ENCODE results near the gene CCM2L.

CCM2L gene

DNA sequence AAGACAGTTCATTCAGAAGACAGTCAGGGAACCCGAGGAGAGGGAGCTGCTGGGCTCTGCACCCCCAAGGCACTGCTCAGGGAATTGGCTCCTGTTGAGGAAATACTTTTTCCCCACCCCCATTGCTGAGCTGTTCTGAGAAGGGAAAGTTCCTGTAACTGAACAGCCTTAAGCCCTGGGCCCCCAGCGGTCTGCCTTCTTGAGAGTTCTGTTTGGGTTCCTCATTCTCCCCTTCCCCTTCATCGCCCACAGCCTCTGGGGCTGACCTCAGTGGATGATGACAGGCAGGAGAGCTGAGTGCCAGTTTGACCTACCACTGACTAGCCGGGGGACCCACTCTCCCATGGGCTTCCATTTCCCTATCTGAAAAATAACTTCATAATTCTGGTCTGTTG is 52.5 kb downstream of the CCM2L start:
- DNase-seq = no peak

GRCh38 chr20:32063695-32064094 is 53.5 kb downstream of the CCM2L start:
- no peak for DNase-seq

GRCh38 chr20:32064667-32065066 is 54.4 kb downstream of the CCM2L start:
- DNase-seq = peak; percentile 81

DNA sequence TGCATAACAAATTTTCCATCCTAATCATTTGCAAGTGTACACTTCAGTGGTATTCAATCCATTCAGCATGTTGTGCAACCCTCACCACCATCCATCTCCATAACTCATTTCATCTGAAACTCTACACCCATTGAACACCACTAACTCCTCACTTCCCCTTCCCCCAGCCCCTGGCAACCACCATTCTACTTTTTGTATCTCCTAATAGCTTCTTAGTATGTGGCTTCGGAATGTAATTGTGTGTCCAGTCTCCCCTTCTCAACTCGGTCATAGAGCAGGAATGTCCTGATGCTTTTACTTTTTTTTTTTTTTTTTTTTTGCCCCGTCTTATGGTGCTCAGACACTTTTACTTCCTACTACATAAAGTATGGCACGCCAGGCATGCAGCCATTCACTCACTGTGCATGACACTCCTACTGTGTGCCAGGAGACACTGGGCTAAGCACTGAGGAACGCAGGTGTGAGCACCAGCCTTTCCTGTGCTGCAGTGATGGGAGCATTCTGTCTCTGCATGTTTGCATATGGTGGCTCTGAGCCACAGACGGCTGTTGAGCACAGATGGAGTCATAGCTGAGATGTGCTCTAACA is 57.1 kb downstream of the CCM2L start:
- DNase-seq = no peak

GRCh38 chr20:32068174-32068573 is 57.9 kb downstream of the CCM2L start:
- DNase-seq = no peak

- DNase-seq = peak; percentile 33
These were observed 59.5 kb downstream of the CCM2L start for GRCh38 chr20:32069711-32070110.

DNA sequence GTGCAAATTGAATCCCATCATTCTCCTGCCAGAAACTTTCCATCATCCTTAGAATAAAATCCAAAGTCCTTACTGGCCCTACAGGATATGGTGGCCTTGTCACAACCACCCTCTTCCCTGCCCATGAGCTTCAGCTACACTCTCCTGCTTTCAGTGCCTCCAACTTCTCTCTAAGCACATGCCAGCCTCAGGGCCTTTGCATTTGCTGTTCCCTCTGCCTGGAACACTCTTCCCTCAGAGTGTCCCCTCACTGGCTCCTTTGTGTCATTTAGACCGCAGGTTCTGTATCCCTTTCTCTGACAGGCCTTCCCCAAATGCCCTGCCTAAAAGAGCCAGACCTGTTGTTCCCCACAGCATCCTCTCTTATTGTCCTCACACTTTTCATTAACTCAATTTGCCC is 60.0 kb downstream of the CCM2L start:
- no peak for DNase-seq

DNA sequence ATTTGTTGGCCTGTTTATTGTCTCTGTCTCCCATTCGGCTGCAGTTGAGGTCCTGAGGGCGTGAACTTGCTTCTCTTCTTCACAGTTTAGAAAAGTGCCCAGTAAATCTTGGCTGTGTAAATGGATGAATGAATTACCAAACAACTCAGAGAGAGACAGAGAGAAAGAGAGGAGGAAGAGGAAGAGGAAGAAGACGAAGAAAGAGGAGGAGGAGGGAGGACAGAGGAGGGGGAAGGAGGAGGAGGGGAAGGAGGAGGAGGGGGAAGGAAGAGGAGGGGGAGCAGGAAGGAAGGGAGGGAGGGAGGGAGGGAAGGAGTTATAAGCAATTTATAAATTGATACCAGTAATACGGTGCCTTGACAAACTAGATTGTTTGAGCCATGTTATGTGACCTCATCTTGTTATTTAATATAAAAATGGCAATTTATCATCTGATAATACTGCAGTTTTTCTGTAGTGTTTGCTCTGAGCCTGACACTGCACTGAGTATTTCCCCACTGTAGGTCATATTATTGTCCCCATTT is 60.5 kb downstream of the CCM2L start:
- DNase-seq = no peak

DNA sequence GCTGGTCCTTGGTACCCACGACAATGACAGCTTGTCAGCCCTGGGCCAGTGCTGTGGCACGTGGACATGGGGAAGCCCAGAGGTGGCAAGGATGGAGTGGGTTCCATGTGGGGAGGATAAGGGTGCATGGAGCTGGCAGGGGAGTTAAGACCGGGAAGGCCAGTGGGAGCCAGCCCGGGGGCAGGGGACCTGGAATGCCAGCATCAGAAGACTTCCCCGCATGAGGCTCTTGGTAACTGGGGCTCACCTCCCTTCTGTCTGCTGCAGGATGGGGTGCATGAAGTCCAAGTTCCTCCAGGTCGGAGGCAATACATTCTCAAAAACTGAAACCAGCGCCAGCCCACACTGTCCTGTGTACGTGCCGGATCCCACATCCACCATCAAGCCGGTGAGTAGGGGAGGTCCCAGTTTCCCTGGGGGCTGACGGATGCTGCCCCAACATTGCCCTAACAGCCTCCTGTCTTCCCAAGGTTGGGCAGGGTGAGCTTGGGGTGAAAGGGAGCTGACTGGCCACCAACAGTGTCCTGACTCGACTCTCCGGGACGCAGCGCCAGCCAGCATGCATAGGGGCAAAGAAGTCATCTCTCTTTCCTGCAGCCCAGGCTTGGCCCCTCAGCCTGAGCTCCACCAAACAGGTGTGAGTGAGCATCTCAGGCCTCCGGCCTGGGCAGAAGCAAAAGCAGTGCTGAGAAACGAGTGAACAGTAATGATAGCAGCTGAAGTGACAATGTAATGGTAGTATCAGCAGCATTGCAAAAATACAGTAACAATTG is 61.3 kb downstream of the CCM2L start:
- DNase-seq = no peak

- DNase-seq = no peak
These were observed 62.0 kb downstream of the CCM2L start for GRCh38 chr20:32072168-32072750.

- DNase-seq = no peak
These were observed 65.3 kb downstream of the CCM2L start for GRCh38 chr20:32075534-32075933.

GRCh38 chr20:32077190-32077589 is 67.0 kb downstream of the CCM2L start:
- no peak for DNase-seq

DNA sequence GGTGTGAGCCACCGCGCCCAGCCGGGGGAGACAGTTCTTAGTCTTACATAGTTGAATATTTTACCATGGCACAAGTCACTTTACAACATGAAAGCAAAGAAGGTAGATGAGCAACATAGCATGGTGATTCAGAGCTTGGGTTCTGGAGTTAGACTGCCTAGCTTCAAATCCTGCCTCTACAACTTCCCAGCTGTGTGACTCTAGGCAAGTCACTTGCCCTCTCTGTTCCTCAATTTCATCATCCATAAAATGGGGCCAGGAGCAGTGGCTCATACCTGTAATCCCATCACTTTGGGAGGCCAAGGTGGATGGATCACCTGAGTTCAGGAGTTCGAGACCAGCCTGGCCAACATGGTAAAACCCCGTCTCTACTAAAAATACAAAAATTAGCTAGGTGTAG is 68.1 kb downstream of the CCM2L start:
- DNase-seq = no peak

DNA sequence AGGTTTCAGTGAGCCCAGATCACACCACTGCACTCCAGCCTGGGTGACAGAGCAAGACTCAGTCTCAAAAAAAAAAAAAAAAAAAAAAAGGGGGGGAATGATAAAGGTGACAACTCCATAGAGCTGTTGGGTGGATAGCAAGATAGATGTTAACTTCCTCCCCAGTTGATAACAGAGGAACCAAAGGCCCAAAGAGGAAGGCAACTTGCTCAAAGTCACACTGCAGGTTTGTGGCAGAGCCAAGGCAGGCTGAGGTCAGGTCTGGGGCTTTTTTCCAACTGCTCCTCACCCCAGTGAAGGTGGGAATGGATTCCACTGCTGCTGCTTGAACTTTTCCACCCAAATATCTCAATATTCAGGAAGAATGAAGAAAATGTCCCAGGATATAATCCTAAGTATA is 68.6 kb downstream of the CCM2L start:
- DNase-seq = no peak

- peak; percentile 31 for DNase-seq
These were observed 69.4 kb downstream of the CCM2L start for GRCh38 chr20:32079655-32080109.

DNA sequence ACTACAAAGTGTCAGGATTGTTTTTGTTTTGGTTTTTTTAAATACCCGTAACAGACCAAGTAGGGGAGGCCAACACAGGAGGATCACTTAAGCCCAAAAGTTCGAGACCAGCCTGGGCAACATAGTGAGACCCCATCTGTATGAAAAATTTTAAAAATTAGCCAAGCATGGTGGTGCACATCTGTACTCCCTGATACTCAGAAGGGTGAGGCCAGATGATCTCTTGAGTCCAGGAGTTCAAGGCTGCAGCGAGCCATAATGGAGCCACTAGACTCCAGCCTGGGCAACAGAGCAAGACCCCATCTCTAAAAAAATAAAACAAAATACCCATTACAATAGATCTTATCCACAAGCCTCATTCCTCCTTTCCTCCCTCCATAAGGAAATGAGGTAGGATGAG is 70.5 kb downstream of the CCM2L start:
- DNase-seq = no peak
